Tibial nerve (tissue), 4 donors: ENCODE measurements around the gene TTC24.

Experiments used
- EP300 ChIP-seq, 2 donors: sonication (generic); formaldehyde crosslinking; IDR thresholded peaks; one replicate each; pipeline ENCODE4 v1.6.1; 2017; ENCODE audit warnings: antibody characterized with exemption in 2 of 2, mild to moderate bottlenecking in 1 of 2
- POLR2A ChIP-seq, 2 donors: fragments of 450-650 bp; IDR thresholded peaks; one replicate each; pipeline ENCODE4 v1.6.1; 2017; ENCODE audit warnings: antibody characterized with exemption in 2 of 2, mild to moderate bottlenecking in 2 of 2, moderate library complexity in 2 of 2
- TF ChIP-seq, protein P1 (sequence below), 5 experiments: fragments of 200-600 bp in 3 of 5; fragments of 450-650 bp in 2 of 5; sonication (generic) in 3 of 5; IDR thresholded peaks; one replicate each; pipeline ENCODE4 v1.5.1; 2016 to 2019; ENCODE audit warnings: antibody characterized with exemption in 5 of 5, mild to moderate bottlenecking in 3 of 5, moderate library complexity in 2 of 5

DNA sequence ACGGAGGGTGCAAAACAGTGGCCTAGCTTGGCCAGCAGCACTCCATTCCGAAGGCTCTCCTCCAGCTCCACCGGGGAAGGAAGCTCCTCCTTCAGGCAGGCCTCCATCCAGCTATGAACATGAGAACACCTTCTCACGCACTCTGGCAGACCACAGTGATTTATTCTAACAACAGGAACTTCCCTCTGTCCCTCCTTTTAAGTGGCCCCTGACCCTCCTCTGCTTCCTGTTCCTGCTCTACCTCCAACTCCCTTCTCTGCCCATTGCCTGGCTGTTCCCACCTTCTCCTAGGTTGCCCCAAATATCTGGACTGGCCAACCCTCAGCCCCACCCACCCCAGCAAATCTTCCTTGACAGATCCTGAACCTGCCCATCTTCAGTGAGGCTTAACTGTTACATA lies 13.1 kb upstream of the TTC24 start:
- TF ChIP-seq POLR2A (IDR thresholded peaks at IDR 0.05), result no peak
- TF ChIP-seq, protein P1, sequence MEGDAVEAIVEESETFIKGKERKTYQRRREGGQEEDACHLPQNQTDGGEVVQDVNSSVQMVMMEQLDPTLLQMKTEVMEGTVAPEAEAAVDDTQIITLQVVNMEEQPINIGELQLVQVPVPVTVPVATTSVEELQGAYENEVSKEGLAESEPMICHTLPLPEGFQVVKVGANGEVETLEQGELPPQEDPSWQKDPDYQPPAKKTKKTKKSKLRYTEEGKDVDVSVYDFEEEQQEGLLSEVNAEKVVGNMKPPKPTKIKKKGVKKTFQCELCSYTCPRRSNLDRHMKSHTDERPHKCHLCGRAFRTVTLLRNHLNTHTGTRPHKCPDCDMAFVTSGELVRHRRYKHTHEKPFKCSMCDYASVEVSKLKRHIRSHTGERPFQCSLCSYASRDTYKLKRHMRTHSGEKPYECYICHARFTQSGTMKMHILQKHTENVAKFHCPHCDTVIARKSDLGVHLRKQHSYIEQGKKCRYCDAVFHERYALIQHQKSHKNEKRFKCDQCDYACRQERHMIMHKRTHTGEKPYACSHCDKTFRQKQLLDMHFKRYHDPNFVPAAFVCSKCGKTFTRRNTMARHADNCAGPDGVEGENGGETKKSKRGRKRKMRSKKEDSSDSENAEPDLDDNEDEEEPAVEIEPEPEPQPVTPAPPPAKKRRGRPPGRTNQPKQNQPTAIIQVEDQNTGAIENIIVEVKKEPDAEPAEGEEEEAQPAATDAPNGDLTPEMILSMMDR (IDR thresholded peaks at IDR 0.05), result no peak
- TF ChIP-seq EP300 (IDR thresholded peaks at IDR 0.05), result no peak
